Osteocyte (in vitro differentiated cells): ENCODE results near the gene OASL. TPM values are rescaled to one million over a fixed set of nuclear protein-coding genes. Genes with fewer than 3 reads are reported as not detected.

Source experiments
- DNase-seq: peaks from one replicate; pipeline ENCODE4 v3.0.0; 2021; ENCODE audit warnings: mixed read lengths; ENCODE audit not compliant: unreplicated experiment; ENCODE audit errors: extremely low spot score
- H3K27ac Mint-ChIP-seq: one replicate; pipeline ENCODE4 v1.8.0; 2021; ENCODE audit warnings: mild to moderate bottlenecking, mixed read lengths; ENCODE audit not compliant: unreplicated experiment
- H3K27me3 Mint-ChIP-seq: one replicate; pipeline ENCODE4 v1.8.0; 2021; ENCODE audit warnings: mixed read lengths; ENCODE audit not compliant: unreplicated experiment
- H3K36me3 Mint-ChIP-seq: one replicate; pipeline ENCODE4 v1.8.0; 2021; ENCODE audit warnings: mixed read lengths; ENCODE audit not compliant: unreplicated experiment
- H3K4me1 Mint-ChIP-seq: one replicate; pipeline ENCODE4 v1.8.0; 2021; ENCODE audit warnings: mixed read lengths; ENCODE audit not compliant: unreplicated experiment
- H3K4me3 Mint-ChIP-seq: one replicate; pipeline ENCODE4 v1.8.0; 2021; ENCODE audit warnings: mild to moderate bottlenecking, moderate library complexity, mixed read lengths; ENCODE audit not compliant: unreplicated experiment
- H3K9me3 Mint-ChIP-seq: one replicate; pipeline ENCODE4 v1.8.0; 2021; ENCODE audit warnings: mixed read lengths; ENCODE audit not compliant: unreplicated experiment
- CTCF ChIP-seq: fragments of 200-600 bp; sonication (generic); IDR thresholded peaks from 2 replicates; pipeline ENCODE4 v1.5.0; 2021; ENCODE audit warnings: antibody characterized with exemption, mild to moderate bottlenecking, moderate library complexity
- total RNA-seq: library from RNA; stranded (reverse); gene quantifications from 2 replicates; pipeline ENCODE4 v1.2.1, GENCODE V29; 2021

OASL gene
- total RNA-seq, 1 donor from 2014 or later: 0.24 TPM

- DNase-seq: no peak
- H3K27ac Mint-ChIP-seq: no peak overlapping the region
- TF ChIP-seq CTCF: no peak
Observed at GRCh38 chr12:121036810-121037326, 2.2 kb downstream of the OASL start.

GRCh38 chr12:121034616-121035305 lies 4.3 kb downstream of the OASL start:
- Mint-ChIP-seq H3K4me3 (no peak overlapping the region), H3K27me3 (peaks cover 7% of the 10 kb centered on the region), H3K4me1 (peaks cover 21% of the 10 kb centered on the region), H3K27ac (peak overlapping the region; percentile 48), H3K9me3 (no peaks in the 10 kb centered on the region), H3K36me3 (no peaks in the 10 kb centered on the region)
- TF ChIP-seq CTCF: no peak
- no peak for DNase-seq

More at GRCh38 chr12:121036810-121037326, 2.2 kb downstream of the OASL start:
- Mint-ChIP-seq H3K27me3 (peaks cover 20% of the 10 kb centered on the region), H3K4me3 (no peak overlapping the region), H3K9me3 (no peaks in the 10 kb centered on the region), H3K4me1 (peaks cover 16% of the 10 kb centered on the region), H3K36me3 (no peaks in the 10 kb centered on the region)

GRCh38 chr12:121033625-121034349 lies 5.3 kb downstream of the OASL start:
- H3K9me3 Mint-ChIP-seq: no peaks in the 10 kb centered on the region
- peaks cover 19% of the 10 kb centered on the region for H3K4me1 Mint-ChIP-seq
- H3K27me3 Mint-ChIP-seq: peaks cover 5% of the 10 kb centered on the region
- H3K27ac Mint-ChIP-seq: peak overlapping the region; percentile 48
- H3K36me3 Mint-ChIP-seq: no peaks in the 10 kb centered on the region
- TF ChIP-seq CTCF: no peak
- no peak overlapping the region for H3K4me3 Mint-ChIP-seq
- DNase-seq: no peak

- Mint-ChIP-seq H3K27ac (no peak overlapping the region), H3K4me3 (no peak overlapping the region), H3K27me3 (peaks cover 12% of the 10 kb centered on the region), H3K9me3 (no peaks in the 10 kb centered on the region), H3K36me3 (no peaks in the 10 kb centered on the region), H3K4me1 (peaks cover 19% of the 10 kb centered on the region)
- DNase-seq: no peak
- no peak for TF ChIP-seq CTCF
Observed at GRCh38 chr12:121030576-121031212, 8.4 kb downstream of the OASL start.
